DMS79 (cell line): ENCODE measurements around the gene RPL18.

ENCODE experiments used
- DNase-seq: peaks from one replicate; lab custom pipeline; 2025; lab: John Stamatoyannopoulos, UW

RPL18 gene

GRCh38 chr19:48613852-48614435 lies 5.0 kb downstream of the RPL18 start:
- no peak for DNase-seq

- no peak for DNase-seq
Measured at GRCh38 chr19:48613024-48613851, 5.7 kb downstream of the RPL18 start.

GRCh38 chr19:48611872-48612271 lies 7.1 kb downstream of the RPL18 start:
- no peak for DNase-seq

GRCh38 chr19:48609571-48610108 lies 9.3 kb downstream of the RPL18 start:
- DNase-seq = no peak

GRCh38 chr19:48608798-48609263 lies 10.1 kb downstream of the RPL18 start:
- no peak for DNase-seq

GRCh38 chr19:48607359-48607755 lies 11.6 kb downstream of the RPL18 start:
- DNase-seq = no peak

GRCh38 chr19:48606463-48607358 lies 12.3 kb downstream of the RPL18 start, which contains the start of gene SPACA4:
TSS of gene SPACA4 (plus strand) at chr19:48606742. CDS start at chr19:48606979, 237 bp downstream.
- DNase-seq = no peak

- DNase-seq = no peak
Measured at GRCh38 chr19:48603850-48604249, 15.1 kb downstream of the RPL18 start.

- DNase-seq = no peak
Measured at GRCh38 chr19:48603449-48603848, 15.5 kb downstream of the RPL18 start.

GRCh38 chr19:48603001-48603400 lies 16.0 kb downstream of the RPL18 start:
- DNase-seq = no peak

- no peak for DNase-seq
Measured at GRCh38 chr19:48600679-48601417, 18.1 kb downstream of the RPL18 start.

GRCh38 chr19:48598996-48599700 lies 19.8 kb downstream of the RPL18 start:
- no peak for DNase-seq

GRCh38 chr19:48596679-48597465 lies 22.1 kb downstream of the RPL18 start:
- DNase-seq = no peak

GRCh38 chr19:48596237-48596636 lies 22.7 kb downstream of the RPL18 start:
- DNase-seq = no peak

GRCh38 chr19:48595833-48596232 lies 23.1 kb downstream of the RPL18 start:
- DNase-seq = no peak

- no peak for DNase-seq
Measured at GRCh38 chr19:48595171-48595570, 23.8 kb downstream of the RPL18 start.

- DNase-seq = no peak
Measured at GRCh38 chr19:48591021-48591420, 28.0 kb downstream of the RPL18 start.

- DNase-seq = peak; percentile 37
Measured at GRCh38 chr19:48588670-48589401, 30.1 kb downstream of the RPL18 start.

GRCh38 chr19:48587387-48587786 lies 31.6 kb downstream of the RPL18 start:
- DNase-seq = no peak
